Neuronal stem cell (in vitro differentiated cells): ENCODE results near the gene LYST.

Source experiments
- DNase-seq: peaks from one replicate; pipeline ENCODE4 v3.0.0-alpha.2; 2013; ENCODE audit warnings: low spot score
- H2AFZ ChIP-seq: one replicate; pipeline ENCODE4 v1.6.1; 2013; ENCODE audit warnings: mild to moderate bottlenecking, low read length, inconsistent platforms
- H2AK5ac ChIP-seq: 2 replicates; pipeline ENCODE4 v1.6.1; 2013; ENCODE audit warnings: low read depth, mild to moderate bottlenecking, inconsistent platforms, low read length, moderate library complexity, mixed read lengths
- H2BK120ac ChIP-seq: 2 replicates; pipeline ENCODE4 v1.6.1; 2013; ENCODE audit warnings: low read depth, mild to moderate bottlenecking, inconsistent platforms, low read length, moderate library complexity, mixed read lengths
- H2BK12ac ChIP-seq: one replicate; pipeline ENCODE4 v1.6.1; 2013; ENCODE audit warnings: low read length, inconsistent platforms
- H2BK15ac ChIP-seq: 2 replicates; pipeline ENCODE4 v1.6.1; 2013; ENCODE audit warnings: mild to moderate bottlenecking, low read length, inconsistent platforms, mixed read lengths
- H2BK5ac ChIP-seq: one replicate; pipeline ENCODE4 v1.6.1; 2013; ENCODE audit warnings: inconsistent platforms, mild to moderate bottlenecking, low read length, moderate library complexity
- H3K14ac ChIP-seq: one replicate; pipeline ENCODE4 v1.6.1; 2013; ENCODE audit warnings: low read length, inconsistent platforms
- H3K18ac ChIP-seq: 2 replicates; pipeline ENCODE4 v1.6.1; 2013; ENCODE audit warnings: low read length, inconsistent platforms
- H3K23ac ChIP-seq: 2 replicates; pipeline ENCODE4 v1.6.1; 2013; ENCODE audit warnings: low read depth, mild to moderate bottlenecking, mixed read lengths, low read length, inconsistent platforms; ENCODE audit not compliant: poor library complexity
- H3K27ac ChIP-seq: replicated peaks from 3 replicates; pipeline ENCODE4 v1.5.1; 2013; ENCODE audit warnings: low read length, inconsistent platforms
- H3K27me3 ChIP-seq, 3 experiments: 2 replicates each; pipeline ENCODE4 v1.6.1; 2013; ENCODE audit warnings: low read length in 3 of 3, mild to moderate bottlenecking in 2 of 3, inconsistent platforms in 1 of 3, low read depth in 1 of 3, mixed read lengths in 1 of 3, moderate library complexity in 1 of 3; ENCODE audit not compliant: control insufficient read depth in 3 of 3, insufficient read depth in 3 of 3
- H3K36me3 ChIP-seq, 2 donors: replicated peaks in 1 of 2; 2 replicates each; pipeline ENCODE4 v1.6.1; 2013; ENCODE audit warnings: low read length in 2 of 2; ENCODE audit not compliant: control insufficient read depth in 2 of 2, insufficient read depth in 2 of 2
- H3K4ac ChIP-seq: 2 replicates; pipeline ENCODE4 v1.6.1; 2013; ENCODE audit warnings: inconsistent platforms, mild to moderate bottlenecking, low read length, moderate library complexity
- H3K4me1 ChIP-seq, 2 donors: 1 replicate in 1 of 2; 2 replicates in 1 of 2; pipeline ENCODE4 v1.6.1; 2013; ENCODE audit warnings: low read length in 2 of 2, low read depth in 1 of 2; ENCODE audit not compliant: control insufficient read depth in 2 of 2, insufficient read depth in 1 of 2
- H3K4me2 ChIP-seq: one replicate; pipeline ENCODE4 v1.6.1; 2013; ENCODE audit warnings: mild to moderate bottlenecking, low read length, inconsistent platforms; ENCODE audit not compliant: insufficient read depth, poor library complexity, severe bottlenecking
- H3K4me3 ChIP-seq, 2 donors: 2 replicates each; pipeline ENCODE4 v1.5.1; 2013; ENCODE audit warnings: low read length in 2 of 2, mild to moderate bottlenecking in 2 of 2, inconsistent platforms in 1 of 2, moderate library complexity in 1 of 2
- H3K79me1 ChIP-seq: one replicate; pipeline ENCODE4 v1.6.1; 2013; ENCODE audit warnings: low read depth, mild to moderate bottlenecking, inconsistent platforms, low read length, moderate library complexity
- H3K9ac ChIP-seq: one replicate; pipeline ENCODE4 v1.6.1; 2013; ENCODE audit warnings: mild to moderate bottlenecking, low read depth, low read length, inconsistent platforms; ENCODE audit not compliant: poor library complexity
- H3K9me3 ChIP-seq, 2 donors: replicated peaks in 1 of 2; 2 replicates each; pipeline versions ENCODE3 to v1.6.1; 2013; ENCODE audit warnings: low read length in 2 of 2, mild to moderate bottlenecking in 2 of 2, inconsistent platforms in 1 of 2, low read depth in 1 of 2, mixed read lengths in 1 of 2, moderate library complexity in 1 of 2; ENCODE audit not compliant: control insufficient read depth in 2 of 2, insufficient read depth in 1 of 2
- H4K8ac ChIP-seq: one replicate; pipeline ENCODE4 v1.6.1; 2013; ENCODE audit warnings: low read depth, mild to moderate bottlenecking, inconsistent platforms, low read length, moderate library complexity
- H4K91ac ChIP-seq: one replicate; pipeline ENCODE4 v1.6.1; 2013; ENCODE audit warnings: low read length, low read depth, mild to moderate bottlenecking, inconsistent platforms; ENCODE audit not compliant: poor library complexity
- WGBS, 2 donors: extraction: QIAGEN DNeasy Blood & Tissue Kit; methylation state at CpG; one replicate each; pipeline ENCODE4 v1.1.7; 2013; ENCODE audit warnings: missing lambda C conversion rate in 2 of 2, mixed read lengths in 1 of 2; ENCODE audit not compliant: insufficient read length in 2 of 2, insufficient replicate concordance in 1 of 2; ENCODE audit errors: extremely low coverage in 2 of 2; 5-methylcytosine and 5-hydroxymethylcytosine counted together

Gene LYST

GRCh38 chr1:235844776-235845175 lies 21.9 kb downstream of the LYST start:
- no CpG with 5 or more reads among the region's 3 CpGs for WGBS, 2 donors
- H2BK120ac ChIP-seq = no peak overlapping the region

GRCh38 chr1:235843461-235843961 lies 23.2 kb downstream of the LYST start:
- no peak overlapping the region for H3K4me2 ChIP-seq
- H3K27ac ChIP-seq = no peak overlapping the region
- H2AK5ac ChIP-seq = no peak overlapping the region
- H3K9me3 ChIP-seq = no peaks in the 10 kb centered on the region
- H2BK15ac ChIP-seq = no peak overlapping the region
- H4K8ac ChIP-seq = no peak overlapping the region
- no CpG with 5 or more reads among the region's 2 CpGs for WGBS, 2 donors
- H3K27me3 ChIP-seq = no peaks in the 10 kb centered on the region
- no peak overlapping the region for H2AFZ ChIP-seq
- no peak overlapping the region for H3K4ac ChIP-seq
- H2BK120ac ChIP-seq = no peak overlapping the region
- H2BK12ac ChIP-seq = no peak overlapping the region
- no peak overlapping the region for H3K14ac ChIP-seq
- DNase-seq = no peak
- no peak overlapping the region for H3K23ac ChIP-seq
- no peak overlapping the region for H3K18ac ChIP-seq
- no peak overlapping the region for H4K91ac ChIP-seq
- peaks cover 0 to 7% of the 10 kb centered on the region in 2 donors for H3K4me1 ChIP-seq
- H3K36me3 ChIP-seq = no peaks in the 10 kb centered on the region
- H2BK5ac ChIP-seq = no peak overlapping the region
- H3K4me3 ChIP-seq = no peak overlapping the region
- H3K9ac ChIP-seq = no peak overlapping the region
- no peaks in the 10 kb centered on the region for H3K79me1 ChIP-seq

More at GRCh38 chr1:235844776-235845175, 21.9 kb downstream of the LYST start:
- Histone ChIP-seq H3K23ac (no peak overlapping the region), H3K9me3 (no peaks in the 10 kb centered on the region), H3K4me2 (no peak overlapping the region), H3K4me1 (peaks cover 0 to 7% of the 10 kb centered on the region in 2 donors), H3K18ac (no peak overlapping the region), H3K27ac (no peak overlapping the region), H4K8ac (no peak overlapping the region), H4K91ac (no peak overlapping the region), H2BK15ac (no peak overlapping the region), H3K9ac (no peak overlapping the region), H3K4me3 (no peak overlapping the region), H2BK12ac (no peak overlapping the region), H2AFZ (no peak overlapping the region), H3K14ac (no peak overlapping the region), H3K36me3 (no peaks in the 10 kb centered on the region), H3K27me3 (no peaks in the 10 kb centered on the region), H3K4ac (no peak overlapping the region), H2AK5ac (no peak overlapping the region), H3K79me1 (no peaks in the 10 kb centered on the region), H2BK5ac (no peak overlapping the region)
- DNase-seq = no peak

GRCh38 chr1:235841938-235842545 lies 24.7 kb downstream of the LYST start:
- no peak overlapping the region for H3K9ac ChIP-seq
- H2BK120ac ChIP-seq = no peak overlapping the region
- H3K4ac ChIP-seq = no peak overlapping the region
- no peak overlapping the region for H3K14ac ChIP-seq
- H3K9me3 ChIP-seq = no peaks in the 10 kb centered on the region
- no peak overlapping the region for H3K27ac ChIP-seq
- no peak overlapping the region for H3K4me2 ChIP-seq
- H3K27me3 ChIP-seq = no peaks in the 10 kb centered on the region
- DNase-seq = no peak
- H2BK15ac ChIP-seq = no peak overlapping the region
- H3K4me1 ChIP-seq = peaks cover 0 to 7% of the 10 kb centered on the region in 2 donors
- H2AFZ ChIP-seq = no peak overlapping the region
- H2AK5ac ChIP-seq = no peak overlapping the region
- no peak overlapping the region for H3K18ac ChIP-seq
- H2BK5ac ChIP-seq = no peak overlapping the region
- no peak overlapping the region for H4K91ac ChIP-seq
- no peak overlapping the region for H2BK12ac ChIP-seq
- no peaks in the 10 kb centered on the region for H3K36me3 ChIP-seq
- WGBS, 2 donors = no CpG with 5 or more reads among the region's 1 CpG
- H3K79me1 ChIP-seq = no peaks in the 10 kb centered on the region
- no peak overlapping the region for H4K8ac ChIP-seq
- no peak overlapping the region for H3K23ac ChIP-seq
- H3K4me3 ChIP-seq = no peak overlapping the region

GRCh38 chr1:235838021-235838420 lies 28.7 kb downstream of the LYST start:
- no peak overlapping the region for H3K27ac ChIP-seq
- H2AFZ ChIP-seq = no peak overlapping the region
- no peak overlapping the region for H2BK5ac ChIP-seq
- H4K91ac ChIP-seq = no peak overlapping the region
- no peak overlapping the region for H3K14ac ChIP-seq
- no peak overlapping the region for H2BK120ac ChIP-seq
- no peaks in the 10 kb centered on the region for H3K9me3 ChIP-seq
- no peak overlapping the region for H3K18ac ChIP-seq
- H2AK5ac ChIP-seq = no peak overlapping the region
- H3K36me3 ChIP-seq = no peaks in the 10 kb centered on the region
- H3K9ac ChIP-seq = no peak overlapping the region
- no peak overlapping the region for H2BK15ac ChIP-seq
- no peak overlapping the region for H3K23ac ChIP-seq
- no CpG with 5 or more reads among the region's 1 CpG for WGBS, 2 donors
- H3K4me2 ChIP-seq = no peak overlapping the region
- H2BK12ac ChIP-seq = no peak overlapping the region
- no peaks in the 10 kb centered on the region for H3K4me1 ChIP-seq
- H3K4ac ChIP-seq = no peak overlapping the region
- H4K8ac ChIP-seq = no peak overlapping the region
- no peak overlapping the region for H3K4me3 ChIP-seq
- H3K27me3 ChIP-seq = no peaks in the 10 kb centered on the region
- no peak for DNase-seq
- H3K79me1 ChIP-seq = no peaks in the 10 kb centered on the region
